ENCODE results near the gene TRPC6.

The TRPC6 gene

GRCh38 chr11:101458161-101458560 is 125.6 kb downstream of the TRPC6 start:
- Histone ChIP-seq H3K9ac (ENCODE audit: low read depth, low read length, poor library complexity, severe bottlenecking) (no peak overlapping the region), H3K9me2 (replicated peaks; ENCODE audit: low read depth, low read length) (no peaks in the 10 kb centered on the region), H3K4me1 (ENCODE audit: insufficient read depth, low read length, poor library complexity, severe bottlenecking) (no peaks in the 10 kb centered on the region), H3K9me3 (ENCODE audit: insufficient read depth, low read depth, low read length) (no peaks in the 10 kb centered on the region), H3K4me2 (ENCODE audit: low read depth, low read length, poor library complexity, severe bottlenecking) (no peak overlapping the region), H3F3A (ENCODE audit: low read depth) (no peaks in the 10 kb centered on the region), H3K36me3 (ENCODE audit: insufficient read depth, low read length) (no peaks in the 10 kb centered on the region), H3K79me2 (ENCODE audit: insufficient read depth, low read length) (no peaks in the 10 kb centered on the region), H4K20me1 (ENCODE audit: insufficient read depth, low read length, poor library complexity, severe bottlenecking) (peaks cover 3% of the 10 kb centered on the region), H3K27me3 (ENCODE audit: insufficient read depth, low read length, poor library complexity, severe bottlenecking) (no peaks in the 10 kb centered on the region), H3K4me3 (ENCODE audit: low read length, poor library complexity, severe bottlenecking) (no peak overlapping the region), H2AFZ (ENCODE audit: low read length) (no peak overlapping the region)
- TF ChIP-seq, protein P1, sequence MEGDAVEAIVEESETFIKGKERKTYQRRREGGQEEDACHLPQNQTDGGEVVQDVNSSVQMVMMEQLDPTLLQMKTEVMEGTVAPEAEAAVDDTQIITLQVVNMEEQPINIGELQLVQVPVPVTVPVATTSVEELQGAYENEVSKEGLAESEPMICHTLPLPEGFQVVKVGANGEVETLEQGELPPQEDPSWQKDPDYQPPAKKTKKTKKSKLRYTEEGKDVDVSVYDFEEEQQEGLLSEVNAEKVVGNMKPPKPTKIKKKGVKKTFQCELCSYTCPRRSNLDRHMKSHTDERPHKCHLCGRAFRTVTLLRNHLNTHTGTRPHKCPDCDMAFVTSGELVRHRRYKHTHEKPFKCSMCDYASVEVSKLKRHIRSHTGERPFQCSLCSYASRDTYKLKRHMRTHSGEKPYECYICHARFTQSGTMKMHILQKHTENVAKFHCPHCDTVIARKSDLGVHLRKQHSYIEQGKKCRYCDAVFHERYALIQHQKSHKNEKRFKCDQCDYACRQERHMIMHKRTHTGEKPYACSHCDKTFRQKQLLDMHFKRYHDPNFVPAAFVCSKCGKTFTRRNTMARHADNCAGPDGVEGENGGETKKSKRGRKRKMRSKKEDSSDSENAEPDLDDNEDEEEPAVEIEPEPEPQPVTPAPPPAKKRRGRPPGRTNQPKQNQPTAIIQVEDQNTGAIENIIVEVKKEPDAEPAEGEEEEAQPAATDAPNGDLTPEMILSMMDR (conservative IDR thresholded peaks at IDR 0.05; ENCODE audit: low read length), result no peak
- TF ChIP-seq EZH2phosphoT487 (IDR thresholded peaks at IDR 0.05; ENCODE audit: borderline replicate concordance), result no peak

GRCh38 chr11:101456812-101457211 is 127.0 kb downstream of the TRPC6 start:
- no peak overlapping the region for H2AFZ ChIP-seq (ENCODE audit: low read length)
- no peak overlapping the region for H3K4me2 ChIP-seq (ENCODE audit: low read depth, low read length, poor library complexity, severe bottlenecking)
- no peak overlapping the region for H3K4me3 ChIP-seq (ENCODE audit: low read length, poor library complexity, severe bottlenecking)
- H3K79me2 ChIP-seq (ENCODE audit: insufficient read depth, low read length), result no peaks in the 10 kb centered on the region
- no peaks in the 10 kb centered on the region for H3K9me2 ChIP-seq (replicated peaks; ENCODE audit: low read depth, low read length)
- no peaks in the 10 kb centered on the region for H3K36me3 ChIP-seq (ENCODE audit: insufficient read depth, low read length)
- TF ChIP-seq, protein P1 (conservative IDR thresholded peaks at IDR 0.05; ENCODE audit: low read length), result peak; percentile 66
- TF ChIP-seq EZH2phosphoT487 (IDR thresholded peaks at IDR 0.05; ENCODE audit: borderline replicate concordance), result no peak
- no peaks in the 10 kb centered on the region for H3K9me3 ChIP-seq (ENCODE audit: insufficient read depth, low read depth, low read length)
- no peaks in the 10 kb centered on the region for H3F3A ChIP-seq (ENCODE audit: low read depth)
- no peaks in the 10 kb centered on the region for H3K4me1 ChIP-seq (ENCODE audit: insufficient read depth, low read length, poor library complexity, severe bottlenecking)
- H4K20me1 ChIP-seq (ENCODE audit: insufficient read depth, low read length, poor library complexity, severe bottlenecking), result peaks cover 3% of the 10 kb centered on the region
- no peaks in the 10 kb centered on the region for H3K27me3 ChIP-seq (ENCODE audit: insufficient read depth, low read length, poor library complexity, severe bottlenecking)
- H3K9ac ChIP-seq (ENCODE audit: low read depth, low read length, poor library complexity, severe bottlenecking), result no peak overlapping the region

DNA sequence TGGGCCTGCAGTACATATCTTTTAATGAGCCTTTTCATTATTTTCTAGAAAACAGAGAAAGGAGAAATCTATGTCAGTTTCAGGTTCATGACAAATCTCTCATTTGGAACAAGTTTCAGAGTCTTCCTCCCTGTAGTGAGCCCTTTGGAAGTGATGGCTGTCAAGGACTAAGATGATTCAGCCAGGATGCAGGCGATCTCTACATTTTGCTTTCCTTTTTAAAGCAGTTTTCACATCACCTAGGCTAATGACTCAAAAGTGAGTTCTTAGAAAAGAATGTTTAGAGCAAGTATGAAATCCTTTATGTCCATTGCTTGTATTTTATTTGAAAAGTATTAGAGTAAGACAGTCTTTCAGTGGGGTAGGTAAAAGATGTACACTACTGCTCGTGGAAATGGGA is 130.1 kb downstream of the TRPC6 start:
- Histone ChIP-seq H3K9me2 (replicated peaks; ENCODE audit: low read depth, low read length) (no peaks in the 10 kb centered on the region), H3K9me3 (ENCODE audit: insufficient read depth, low read depth, low read length) (no peaks in the 10 kb centered on the region), H2AFZ (ENCODE audit: low read length) (no peak overlapping the region), H3K9ac (ENCODE audit: low read depth, low read length, poor library complexity, severe bottlenecking) (no peak overlapping the region), H3K4me1 (ENCODE audit: insufficient read depth, low read length, poor library complexity, severe bottlenecking) (no peaks in the 10 kb centered on the region), H3K79me2 (ENCODE audit: insufficient read depth, low read length) (no peaks in the 10 kb centered on the region), H4K20me1 (ENCODE audit: insufficient read depth, low read length, poor library complexity, severe bottlenecking) (no peaks in the 10 kb centered on the region), H3K27me3 (ENCODE audit: insufficient read depth, low read length, poor library complexity, severe bottlenecking) (no peaks in the 10 kb centered on the region), H3F3A (ENCODE audit: low read depth) (no peaks in the 10 kb centered on the region), H3K36me3 (ENCODE audit: insufficient read depth, low read length) (no peaks in the 10 kb centered on the region), H3K4me2 (ENCODE audit: low read depth, low read length, poor library complexity, severe bottlenecking) (no peak overlapping the region), H3K4me3 (ENCODE audit: low read length, poor library complexity, severe bottlenecking) (no peak overlapping the region)
- no peak for TF ChIP-seq EZH2phosphoT487 (IDR thresholded peaks at IDR 0.05; ENCODE audit: borderline replicate concordance)
- TF ChIP-seq, protein P1 (conservative IDR thresholded peaks at IDR 0.05; ENCODE audit: low read length), result no peak
